GM20000 (cell line): ENCODE measurements around the gene ZFYVE26.
"Not testable (repeated sequence)": the region's sequence is repeated elsewhere in the genome, so short reads cannot be mapped to it uniquely, and the experiment has no call there.

Source experiments
- DNase-seq: peaks from one replicate; pipeline ENCODE4 v3.0.0; 2012; ENCODE audit warnings: low spot score
- TF ChIP-seq, protein P1 (sequence below): IDR thresholded peaks from 2 replicates; pipeline ENCODE4 v1.5.1; 2012; ENCODE audit warnings: mild to moderate bottlenecking, control low read depth; ENCODE audit errors: extremely low read depth, missing control alignments

Gene ZFYVE26

GRCh38 chr14:67821121-67821520, 4.7 kb upstream of the ZFYVE26 start:
- TF ChIP-seq, protein P1, sequence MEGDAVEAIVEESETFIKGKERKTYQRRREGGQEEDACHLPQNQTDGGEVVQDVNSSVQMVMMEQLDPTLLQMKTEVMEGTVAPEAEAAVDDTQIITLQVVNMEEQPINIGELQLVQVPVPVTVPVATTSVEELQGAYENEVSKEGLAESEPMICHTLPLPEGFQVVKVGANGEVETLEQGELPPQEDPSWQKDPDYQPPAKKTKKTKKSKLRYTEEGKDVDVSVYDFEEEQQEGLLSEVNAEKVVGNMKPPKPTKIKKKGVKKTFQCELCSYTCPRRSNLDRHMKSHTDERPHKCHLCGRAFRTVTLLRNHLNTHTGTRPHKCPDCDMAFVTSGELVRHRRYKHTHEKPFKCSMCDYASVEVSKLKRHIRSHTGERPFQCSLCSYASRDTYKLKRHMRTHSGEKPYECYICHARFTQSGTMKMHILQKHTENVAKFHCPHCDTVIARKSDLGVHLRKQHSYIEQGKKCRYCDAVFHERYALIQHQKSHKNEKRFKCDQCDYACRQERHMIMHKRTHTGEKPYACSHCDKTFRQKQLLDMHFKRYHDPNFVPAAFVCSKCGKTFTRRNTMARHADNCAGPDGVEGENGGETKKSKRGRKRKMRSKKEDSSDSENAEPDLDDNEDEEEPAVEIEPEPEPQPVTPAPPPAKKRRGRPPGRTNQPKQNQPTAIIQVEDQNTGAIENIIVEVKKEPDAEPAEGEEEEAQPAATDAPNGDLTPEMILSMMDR, result no peak
- DNase-seq, result no peak

DNA sequence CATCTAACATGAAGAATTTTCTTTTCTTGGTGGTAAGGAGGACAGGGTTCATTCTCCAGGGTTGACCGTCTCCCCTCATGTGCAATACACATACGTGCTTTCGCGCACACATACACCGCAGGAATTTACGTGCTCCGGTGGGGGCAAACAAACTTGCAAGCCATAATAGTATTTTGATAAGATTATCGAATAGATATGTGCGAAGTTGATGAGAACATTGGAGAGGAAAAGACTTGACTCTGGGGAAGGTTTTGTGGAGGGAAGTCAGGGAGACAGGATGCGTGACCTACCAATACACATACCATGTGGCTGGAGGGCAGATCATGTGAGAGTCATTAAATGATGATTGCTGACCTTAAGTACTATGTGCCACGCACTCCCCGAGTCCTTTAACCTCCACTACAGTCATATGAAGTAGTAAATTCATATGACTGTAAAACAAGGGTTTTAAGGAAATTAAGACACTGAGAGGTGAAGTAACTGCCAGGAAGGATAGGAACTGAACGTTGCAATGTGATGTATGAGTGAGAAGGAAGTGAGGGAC, 4.1 kb upstream of the ZFYVE26 start:
- no peak for DNase-seq
- TF ChIP-seq, protein P1, result no peak

GRCh38 chr14:67819563-67820421, 3.4 kb upstream of the ZFYVE26 start, which contains the start of gene RAD51B:
RAD51B (plus strand) TSS chr14:67819779.
- TF ChIP-seq, protein P1, result no peak
- peak; percentile 85 for DNase-seq

- not testable (repeated sequence) for DNase-seq
Measured at GRCh38 chr14:67818476-67818875, 2.1 kb upstream of the ZFYVE26 start.

- no peak for DNase-seq
- TF ChIP-seq, protein P1, result no peak
Measured at GRCh38 chr14:67817750-67818438, 1.5 kb upstream of the ZFYVE26 start.

DNA sequence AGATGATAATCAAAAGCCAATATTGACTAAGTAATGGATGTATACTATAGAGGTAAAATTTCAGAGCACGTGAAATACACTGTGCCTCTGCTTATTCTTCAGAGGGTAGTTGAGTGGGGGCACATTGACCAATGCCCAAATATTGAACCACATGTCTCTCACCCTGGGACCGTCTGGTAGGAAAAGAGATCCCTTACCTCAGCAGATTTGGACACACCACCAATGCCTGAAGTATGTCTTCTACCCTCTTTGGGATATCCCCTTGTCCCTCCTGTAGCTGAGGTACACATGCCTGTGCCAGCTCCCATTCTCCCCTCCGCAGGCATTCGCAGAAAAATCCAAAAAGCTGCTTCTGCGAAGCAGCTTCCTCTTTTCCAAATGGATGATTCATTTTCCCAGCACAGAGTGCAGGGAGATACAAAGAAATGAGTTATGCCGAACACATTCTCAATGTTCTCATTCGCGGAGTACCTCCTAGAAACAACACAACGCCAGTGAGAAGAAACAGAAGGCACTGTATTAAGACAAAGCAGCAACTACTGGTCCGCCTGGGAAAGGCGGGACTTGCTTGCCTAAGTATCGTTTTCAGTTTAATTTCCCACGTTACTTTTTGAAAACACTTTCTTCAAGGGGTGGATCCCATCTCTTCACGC, 691 bp downstream of the ZFYVE26 start:
- TF ChIP-seq, protein P1, result no peak
- DNase-seq, result no peak

DNA sequence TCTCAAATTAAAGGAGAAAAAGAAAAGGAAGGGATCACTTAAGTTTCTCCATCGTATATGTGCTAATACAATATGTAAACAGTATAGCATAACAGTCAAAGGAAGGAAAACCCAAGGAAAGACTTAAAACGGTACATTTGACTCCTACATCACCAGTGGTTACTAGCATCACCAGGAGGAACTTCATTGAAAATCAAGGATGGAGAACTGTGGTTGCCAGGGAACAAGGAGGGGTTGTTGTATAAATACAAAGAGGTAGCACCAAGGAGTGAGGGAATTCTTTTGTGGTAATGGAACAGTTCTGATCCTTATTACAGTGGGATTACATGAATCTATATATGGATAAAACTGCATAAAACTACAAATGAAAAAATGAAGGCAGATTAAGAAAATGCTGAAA, 1.6 kb downstream of the ZFYVE26 start:
- TF ChIP-seq, protein P1, result no peak
- no peak for DNase-seq
